ENCODE results near the gene PRODH2.

The PRODH2 gene

GRCh38 chr19:35828692-35829301 is 16.2 kb upstream of the PRODH2 start:
- no peaks in the 10 kb centered on the region; the same call in 1 of the 2 replicates for H3F3A ChIP-seq (ENCODE audit: control insufficient read depth, insufficient read depth)
- no peaks in the 10 kb centered on the region for H3K27me3 ChIP-seq (ENCODE audit: control insufficient read depth, low read length)
- H3K4me1 ChIP-seq (ENCODE audit: control insufficient read depth, low read length): no peaks in the 10 kb centered on the region
- H3K9me2 ChIP-seq (replicated peaks; ENCODE audit: control insufficient read depth, low read length): no peaks in the 10 kb centered on the region
- no peaks in the 10 kb centered on the region for H4K20me1 ChIP-seq (ENCODE audit: control insufficient read depth, insufficient read depth, low read depth, low read length)
- no peaks in the 10 kb centered on the region for H3K9me3 ChIP-seq (ENCODE audit: control insufficient read depth, insufficient read depth, low read length)
- no peaks in the 10 kb centered on the region for H3K36me3 ChIP-seq (ENCODE audit: control insufficient read depth, low read length)
- no peaks in the 10 kb centered on the region for H3K79me2 ChIP-seq (ENCODE audit: control insufficient read depth, low read length)
- TF ChIP-seq CTCF (IDR thresholded peaks at IDR 0.05; ENCODE audit: low read depth, low read length, poor library complexity, severe bottlenecking): no peak
- no peak for TF ChIP-seq EZH2phosphoT487 (IDR thresholded peaks at IDR 0.05; ENCODE audit: borderline replicate concordance, low read length)
- H3K4me2 ChIP-seq (ENCODE audit: low read length): no peak overlapping the region
- H3K4me3 ChIP-seq (ENCODE audit: low read length): no peak overlapping the region
- H3K27ac ChIP-seq (ENCODE audit: low read depth, low read length): no peak overlapping the region

GRCh38 chr19:35824150-35824549 is 11.5 kb upstream of the PRODH2 start:
- H3K4me3 ChIP-seq (ENCODE audit: low read length): no peak overlapping the region
- H3K36me3 ChIP-seq (ENCODE audit: control insufficient read depth, low read length): no peaks in the 10 kb centered on the region
- peaks cover 3% of the 10 kb centered on the region; the same call in 1 of the 2 replicates for H3F3A ChIP-seq (ENCODE audit: control insufficient read depth, insufficient read depth)
- H3K27me3 ChIP-seq (ENCODE audit: control insufficient read depth, low read length): peaks cover 4% of the 10 kb centered on the region; the same call in 1 of the 2 replicates
- H3K79me2 ChIP-seq (ENCODE audit: control insufficient read depth, low read length): no peaks in the 10 kb centered on the region
- no peak for TF ChIP-seq EZH2phosphoT487 (IDR thresholded peaks at IDR 0.05; ENCODE audit: borderline replicate concordance, low read length)
- TF ChIP-seq CTCF (IDR thresholded peaks at IDR 0.05; ENCODE audit: low read depth, low read length, poor library complexity, severe bottlenecking): no peak
- no peaks in the 10 kb centered on the region for H3K9me2 ChIP-seq (replicated peaks; ENCODE audit: control insufficient read depth, low read length)
- H3K9me3 ChIP-seq (ENCODE audit: control insufficient read depth, insufficient read depth, low read length): no peaks in the 10 kb centered on the region
- no peak overlapping the region for H3K27ac ChIP-seq (ENCODE audit: low read depth, low read length)
- peaks cover 4% of the 10 kb centered on the region for H3K4me1 ChIP-seq (ENCODE audit: control insufficient read depth, low read length)
- H4K20me1 ChIP-seq (ENCODE audit: control insufficient read depth, insufficient read depth, low read depth, low read length): no peaks in the 10 kb centered on the region
- H3K4me2 ChIP-seq (ENCODE audit: low read length): no peak overlapping the region

GRCh38 chr19:35822579-35822978 is 9.9 kb upstream of the PRODH2 start:
- no peaks in the 10 kb centered on the region for H3K9me2 ChIP-seq (replicated peaks; ENCODE audit: control insufficient read depth, low read length)
- peaks cover 4% of the 10 kb centered on the region; the same call in 1 of the 2 replicates for H3K27me3 ChIP-seq (ENCODE audit: control insufficient read depth, low read length)
- TF ChIP-seq EZH2phosphoT487 (IDR thresholded peaks at IDR 0.05; ENCODE audit: borderline replicate concordance, low read length): no peak
- no peak for TF ChIP-seq CTCF (IDR thresholded peaks at IDR 0.05; ENCODE audit: low read depth, low read length, poor library complexity, severe bottlenecking)
- H3K79me2 ChIP-seq (ENCODE audit: control insufficient read depth, low read length): no peaks in the 10 kb centered on the region
- H3K9me3 ChIP-seq (ENCODE audit: control insufficient read depth, insufficient read depth, low read length): no peaks in the 10 kb centered on the region
- no peaks in the 10 kb centered on the region for H3K36me3 ChIP-seq (ENCODE audit: control insufficient read depth, low read length)
- H4K20me1 ChIP-seq (ENCODE audit: control insufficient read depth, insufficient read depth, low read depth, low read length): no peaks in the 10 kb centered on the region
- peaks cover 3% of the 10 kb centered on the region; the same call in 1 of the 2 replicates for H3F3A ChIP-seq (ENCODE audit: control insufficient read depth, insufficient read depth)
- no peak overlapping the region for H3K4me3 ChIP-seq (ENCODE audit: low read length)
- H3K27ac ChIP-seq (ENCODE audit: low read depth, low read length): no peak overlapping the region
- no peak overlapping the region for H3K4me2 ChIP-seq (ENCODE audit: low read length)
- peaks cover 4% of the 10 kb centered on the region for H3K4me1 ChIP-seq (ENCODE audit: control insufficient read depth, low read length)
